NCI-H2227 (cell line): ENCODE data around the gene SRSF3.
"Not testable (repeated sequence)": the region's sequence is repeated elsewhere in the genome, so short reads cannot be mapped to it uniquely, and the experiment has no call there.

Source experiments
- DNase-seq: peaks from one replicate; lab custom pipeline; 2025; ENCODE audit not compliant: unreplicated experiment; lab: John Stamatoyannopoulos, UW

The SRSF3 gene

DNA sequence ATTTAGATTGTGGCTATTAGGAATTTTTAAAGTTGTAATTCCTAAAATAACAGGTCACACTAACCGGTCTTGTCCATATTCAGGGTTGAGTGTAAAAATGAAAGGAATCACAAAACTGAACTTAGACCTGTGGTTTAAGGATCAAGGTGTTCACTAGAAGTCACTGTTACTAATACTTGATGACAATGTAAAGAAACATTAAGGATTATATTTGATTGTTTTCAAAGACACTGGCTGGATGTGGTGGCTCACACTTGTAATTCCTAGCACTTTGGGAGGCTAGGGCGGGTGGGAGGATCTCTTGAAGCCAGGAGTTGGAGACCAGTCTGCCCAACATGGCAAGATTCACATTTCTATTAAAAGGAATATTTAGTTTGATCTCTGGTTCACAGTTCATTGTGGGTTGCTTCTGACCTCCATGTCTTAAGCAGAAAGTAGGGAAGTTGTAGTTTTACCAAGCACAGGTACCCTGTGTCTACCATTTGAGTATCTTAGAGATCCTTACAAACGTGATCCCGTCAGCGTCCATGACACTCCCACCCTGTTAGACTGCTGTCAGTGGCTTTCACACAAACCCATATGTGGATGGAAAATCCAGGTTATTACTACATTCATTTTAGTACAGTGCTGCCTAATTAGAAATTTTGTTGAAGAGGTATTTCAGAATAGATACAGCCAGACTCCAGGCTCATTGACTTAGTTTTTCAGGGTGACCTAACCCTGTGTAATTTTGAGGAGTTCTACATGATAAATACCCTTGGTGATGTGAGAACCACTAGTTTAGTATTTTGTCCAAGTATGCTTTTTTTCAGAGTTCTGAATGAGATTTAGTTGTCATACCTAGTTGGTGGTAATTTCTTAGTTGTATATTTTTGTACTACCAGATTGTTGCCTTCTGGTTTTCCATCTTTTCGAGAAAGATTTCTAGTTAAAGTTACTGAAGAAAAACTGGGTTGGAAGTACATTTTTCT lies 10.2 kb downstream of the SRSF3 start:
- no peak for DNase-seq

DNA sequence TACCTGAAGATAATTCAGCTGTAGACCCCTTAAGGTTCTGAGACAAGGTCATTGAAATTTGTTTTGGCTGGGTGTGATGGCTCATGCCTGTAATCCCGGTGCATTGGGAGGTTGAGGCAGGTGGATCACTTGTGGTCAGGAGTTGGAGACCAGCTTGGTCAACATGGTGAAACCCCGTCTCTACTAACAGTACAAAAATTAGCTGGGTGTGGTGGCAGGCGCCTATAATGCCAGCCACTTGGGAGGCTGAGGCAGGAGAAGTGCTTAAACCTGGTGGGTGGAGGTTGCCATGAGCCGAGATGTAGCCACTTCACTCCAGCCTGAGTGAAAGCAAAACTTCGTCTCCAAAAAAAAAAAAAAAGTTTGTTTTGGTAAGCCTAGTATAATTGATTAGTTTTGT lies 11.0 kb downstream of the SRSF3 start:
- no peak for DNase-seq

DNA sequence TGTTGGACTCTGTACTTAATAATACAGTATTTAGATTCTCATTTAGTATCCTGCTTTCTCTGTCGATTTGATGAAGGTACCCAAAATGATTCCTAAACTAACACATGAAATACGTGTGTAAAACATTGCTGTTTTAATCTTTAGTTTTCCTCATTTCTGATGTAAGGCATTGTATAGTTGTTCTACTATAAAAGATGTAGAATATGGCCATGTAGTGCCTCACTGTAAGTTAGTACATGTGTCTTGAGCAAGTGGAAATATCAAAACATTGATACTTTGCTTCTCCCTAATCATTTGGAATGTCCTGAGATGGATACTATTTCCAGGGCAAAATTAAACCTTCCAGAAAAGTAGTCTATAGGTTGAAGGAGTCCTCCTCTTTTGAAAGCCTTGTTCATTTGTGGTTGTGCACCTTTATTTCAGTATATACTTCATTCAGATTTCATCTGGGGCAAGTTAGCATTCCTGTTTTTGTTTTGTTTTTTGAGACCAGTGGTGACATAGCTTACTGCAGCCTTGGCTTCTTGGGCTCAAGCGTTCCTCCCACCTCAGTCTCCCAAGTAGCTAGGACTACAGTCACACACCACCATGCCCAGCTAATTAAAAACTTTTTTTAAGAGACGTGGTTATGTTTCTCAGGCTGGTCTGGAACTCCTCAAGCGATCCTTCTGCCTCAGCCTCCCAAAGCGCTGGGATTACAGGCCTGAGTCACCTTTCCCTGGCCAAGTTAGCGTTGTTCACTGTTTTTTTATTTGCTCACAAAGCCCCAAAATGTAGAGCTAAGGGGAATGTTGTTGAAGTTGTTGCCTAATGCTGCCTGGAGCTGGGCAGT lies 11.6 kb downstream of the SRSF3 start:
- DNase-seq = no peak

DNA sequence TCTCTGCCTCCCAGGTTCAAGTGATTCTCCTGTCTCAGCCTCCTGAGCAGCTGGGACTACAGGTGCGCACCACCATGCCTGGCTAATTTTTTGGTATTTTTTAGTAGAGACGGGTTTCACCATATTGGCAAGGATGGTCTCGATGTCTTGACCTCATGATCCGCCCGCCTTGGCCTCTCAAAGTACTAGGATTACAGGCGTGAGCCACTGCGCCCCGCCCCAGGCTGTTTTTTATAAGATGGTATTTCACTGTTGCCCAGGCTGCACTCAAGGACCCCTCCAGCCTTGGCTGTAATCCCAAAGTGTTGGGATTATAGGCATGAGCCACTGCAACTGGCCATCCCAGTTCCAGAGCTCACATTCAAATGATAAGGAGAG lies 13.1 kb downstream of the SRSF3 start:
- not testable (repeated sequence) for DNase-seq

DNA sequence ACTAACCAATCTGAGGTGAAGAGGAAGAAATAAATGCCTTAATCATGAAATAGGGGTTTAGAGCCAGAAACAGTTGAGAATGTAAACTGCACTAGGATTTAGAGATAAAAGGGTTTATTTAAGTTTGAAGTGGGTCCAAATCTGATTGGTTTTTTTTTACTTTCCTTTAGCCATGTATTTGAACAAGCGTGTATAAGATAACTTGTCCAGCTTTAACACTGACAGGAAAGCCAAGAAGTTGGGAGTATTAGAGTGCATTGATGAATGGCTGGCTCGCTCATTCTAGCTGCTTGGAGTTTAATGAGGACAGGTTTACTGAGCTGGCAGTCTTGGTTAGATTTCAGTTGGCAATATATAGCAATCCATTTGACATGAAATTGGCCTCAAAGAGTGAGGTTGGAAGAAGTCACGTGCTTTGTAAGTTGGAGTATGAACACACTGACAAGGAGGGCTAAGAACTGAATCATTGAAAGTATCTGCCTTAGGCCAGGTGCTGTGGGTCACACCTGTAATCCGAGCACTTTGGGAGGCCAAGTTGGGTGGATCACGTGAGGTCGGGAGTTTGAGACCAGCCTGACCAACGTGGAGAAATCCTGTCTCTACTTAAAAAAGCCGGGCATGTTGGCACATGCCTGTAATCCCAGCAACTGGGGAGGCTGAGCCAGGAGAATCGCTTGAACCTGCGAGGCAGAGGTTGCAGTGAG lies 13.7 kb downstream of the SRSF3 start:
- no peak for DNase-seq

DNA sequence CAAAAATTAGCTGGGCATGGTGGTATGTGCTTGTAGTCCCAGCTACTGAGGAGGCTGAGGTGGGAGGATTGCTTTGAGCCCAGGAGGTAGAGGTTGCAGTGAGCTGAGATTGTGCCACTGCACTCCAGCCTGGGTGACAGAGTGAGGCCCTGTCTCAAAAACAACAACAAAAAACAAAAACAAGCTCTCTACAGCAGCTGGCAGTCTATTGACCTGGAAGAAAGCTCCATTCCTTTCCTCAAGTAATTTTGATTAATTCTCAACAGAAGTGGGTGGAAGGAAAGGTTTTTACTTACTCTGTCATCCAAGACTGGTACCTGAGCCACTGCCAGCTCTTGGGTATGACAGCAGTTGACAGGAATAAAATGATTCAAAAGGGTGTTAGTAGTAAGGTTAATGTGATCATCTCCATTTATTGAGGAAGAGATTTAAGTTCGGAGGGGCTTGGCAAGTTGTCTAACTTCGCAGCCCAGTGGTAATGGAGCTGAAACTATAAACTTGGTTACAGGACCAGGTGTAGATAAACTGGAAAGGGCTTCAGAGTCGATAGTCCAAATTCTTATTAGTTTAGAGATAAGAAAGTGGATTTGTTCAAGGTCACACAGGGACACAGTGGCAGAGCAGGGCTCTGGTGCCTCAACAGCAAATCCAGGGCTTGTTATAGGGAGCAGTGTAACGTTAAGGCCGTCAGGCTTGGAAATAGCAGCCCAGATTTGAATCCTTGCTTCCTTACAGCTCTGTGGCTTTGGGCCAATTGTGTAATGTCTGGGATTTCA lies 14.8 kb downstream of the SRSF3 start:
- DNase-seq = no peak

DNA sequence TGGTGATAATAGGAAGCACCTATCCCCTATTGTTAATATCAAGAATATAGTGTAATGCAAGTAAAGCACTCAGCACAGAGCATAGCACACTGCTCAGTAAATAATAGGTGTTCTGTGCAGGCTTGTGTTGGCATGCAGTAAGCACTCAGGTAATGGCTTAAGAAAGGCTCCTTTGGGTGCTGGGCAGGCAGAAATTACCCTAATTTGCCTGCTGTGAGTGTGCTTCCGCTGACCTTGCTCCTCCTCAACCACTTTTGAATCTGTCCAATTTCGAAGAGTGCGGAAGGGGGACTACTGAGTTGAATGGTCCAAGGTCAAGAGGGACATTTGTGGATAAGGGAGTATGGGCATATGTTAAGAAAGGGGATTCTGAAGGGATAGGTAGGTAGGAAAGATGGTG lies 15.4 kb downstream of the SRSF3 start:
- peak; percentile 23 for DNase-seq

DNA sequence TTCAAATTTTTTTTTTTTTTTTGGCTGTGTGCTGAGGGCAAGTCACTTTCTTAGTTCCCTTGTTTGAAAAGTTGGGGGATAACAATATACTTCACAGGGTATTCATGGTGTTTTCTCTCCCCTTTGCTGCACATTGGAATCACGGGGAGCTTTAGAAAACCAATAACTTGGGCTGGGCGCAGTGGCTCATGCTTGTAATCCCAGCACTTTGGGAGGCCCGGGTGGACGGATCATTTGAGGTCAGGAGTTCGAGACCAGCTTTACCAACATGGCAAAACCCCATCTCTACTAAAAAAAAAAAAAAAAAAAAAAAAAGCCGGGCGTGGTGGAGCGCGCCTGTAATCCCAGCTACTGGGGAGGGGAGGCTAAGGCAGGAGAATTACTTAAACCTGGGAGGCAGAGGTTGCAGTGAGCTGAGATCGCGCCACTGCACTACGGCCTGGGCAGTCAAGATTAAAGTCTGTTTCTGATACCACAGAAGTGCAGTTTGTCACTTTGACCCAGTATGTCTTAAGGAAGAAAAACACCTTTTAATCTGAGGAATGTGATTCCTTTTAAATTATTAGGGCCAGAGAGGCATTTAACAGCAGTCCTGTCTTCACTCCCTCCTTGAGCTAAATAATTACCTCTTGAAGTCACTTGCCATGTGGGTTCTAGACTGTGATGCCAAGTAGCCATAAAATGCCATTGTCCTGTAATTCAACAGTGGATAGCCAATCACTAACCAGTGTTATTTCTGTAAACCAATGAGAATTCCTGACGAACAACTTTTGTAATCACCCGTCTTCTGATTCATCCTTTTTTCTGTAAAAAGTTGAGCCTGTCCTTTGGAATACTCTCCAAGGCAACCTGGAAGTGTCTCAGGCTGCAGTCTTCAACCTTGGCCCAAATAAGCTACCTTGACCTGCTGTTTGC lies 16.1 kb downstream of the SRSF3 start:
- no peak for DNase-seq

DNA sequence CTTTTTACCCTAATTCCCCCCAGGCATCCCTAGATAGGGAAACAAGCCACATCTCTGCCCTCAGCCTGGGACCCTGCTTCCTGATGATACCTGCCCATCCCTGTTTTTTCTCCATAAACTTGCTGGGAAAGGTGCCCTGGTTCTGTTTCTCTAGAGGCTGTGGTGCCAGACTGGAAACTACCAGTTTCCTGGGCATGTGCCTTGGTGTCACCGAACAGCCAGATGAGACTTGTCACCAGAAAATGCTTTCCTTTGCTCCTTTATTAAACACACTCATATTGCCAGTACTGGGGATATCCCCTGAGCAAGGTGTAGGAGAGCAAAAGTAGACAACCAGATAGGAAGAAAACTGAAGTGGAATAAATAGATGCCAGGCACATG lies 16.8 kb downstream of the SRSF3 start:
- DNase-seq = no peak

DNA sequence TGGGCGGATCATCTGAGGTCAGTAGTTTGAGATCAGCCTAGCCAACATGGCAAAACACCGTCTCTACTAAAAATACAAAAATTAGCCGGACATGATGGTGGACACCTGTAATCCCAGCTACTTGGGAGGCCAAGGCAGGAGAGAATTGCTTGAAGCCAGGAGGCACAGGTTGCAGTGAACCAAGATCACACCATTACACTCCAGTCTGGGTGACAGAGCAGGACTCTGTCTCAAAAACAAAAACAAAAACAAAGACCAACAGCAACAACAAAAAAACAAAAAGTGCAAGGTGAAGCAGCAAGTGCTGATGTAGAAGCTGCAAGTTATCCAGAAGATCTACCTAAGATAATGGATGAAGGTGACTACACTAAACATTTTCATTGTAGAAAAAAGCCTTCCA lies 17.5 kb downstream of the SRSF3 start:
- not testable (repeated sequence) for DNase-seq

DNA sequence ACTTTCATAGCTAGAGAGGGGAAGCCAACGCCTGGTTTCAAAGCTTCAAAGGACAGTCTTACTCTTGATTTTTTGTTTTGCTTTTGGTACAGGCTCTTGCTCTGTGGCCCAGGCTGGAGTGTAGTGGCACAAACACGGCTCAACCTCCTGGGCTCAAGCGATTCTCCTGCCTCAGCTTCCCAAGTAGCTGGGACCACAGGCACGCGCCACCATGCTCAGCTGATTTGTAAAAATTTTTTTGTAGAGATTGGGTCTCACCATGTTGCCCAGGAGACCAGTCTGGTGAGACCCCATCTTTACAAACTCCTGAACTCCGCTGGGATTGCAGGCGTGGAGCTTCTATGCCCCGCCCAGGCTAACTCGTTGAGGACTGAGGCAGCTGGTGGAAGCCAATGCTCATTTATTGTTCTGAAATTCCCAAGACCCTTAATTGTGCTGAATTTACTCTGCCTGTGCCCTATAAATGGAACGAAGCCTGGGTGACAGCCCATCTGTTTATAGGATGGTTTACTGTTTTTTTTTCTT lies 18.0 kb downstream of the SRSF3 start:
- DNase-seq = no peak

DNA sequence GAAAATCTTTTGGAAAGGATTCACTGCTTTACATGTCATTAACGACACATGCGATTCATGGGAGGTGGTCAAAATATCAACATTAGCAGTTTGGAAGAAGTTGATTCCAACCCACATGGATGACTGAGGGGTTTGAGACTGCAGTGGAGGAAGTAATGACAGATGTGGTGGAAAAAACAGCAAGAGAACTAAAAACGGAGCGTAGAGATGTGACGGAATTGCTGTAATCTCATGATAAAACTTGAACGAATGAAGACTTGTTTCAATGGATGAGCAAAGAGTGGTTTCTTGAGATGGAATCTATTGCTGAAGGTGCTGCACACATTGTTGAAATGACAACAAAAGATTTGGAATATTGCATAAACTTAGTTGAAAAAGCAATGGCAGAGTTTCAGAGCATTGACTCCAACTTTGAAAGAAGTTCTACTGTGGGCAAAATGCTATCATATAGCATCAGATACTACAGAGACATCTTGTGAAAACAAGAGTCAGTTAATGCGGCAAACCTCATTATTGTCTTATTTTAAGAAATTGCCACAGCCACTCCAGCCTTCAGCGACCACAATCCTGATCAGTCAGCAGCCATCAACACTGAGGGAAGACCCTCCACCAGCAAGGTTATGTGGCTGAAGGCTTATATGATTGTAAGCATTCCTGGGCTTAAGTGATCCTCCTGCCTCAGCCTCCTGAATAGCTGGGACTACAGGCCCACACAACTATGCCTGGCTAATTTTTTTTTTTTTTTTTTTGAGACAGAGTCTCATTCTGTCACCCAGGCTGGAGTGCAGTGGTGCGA lies 19.2 kb downstream of the SRSF3 start:
- no peak for DNase-seq

DNA sequence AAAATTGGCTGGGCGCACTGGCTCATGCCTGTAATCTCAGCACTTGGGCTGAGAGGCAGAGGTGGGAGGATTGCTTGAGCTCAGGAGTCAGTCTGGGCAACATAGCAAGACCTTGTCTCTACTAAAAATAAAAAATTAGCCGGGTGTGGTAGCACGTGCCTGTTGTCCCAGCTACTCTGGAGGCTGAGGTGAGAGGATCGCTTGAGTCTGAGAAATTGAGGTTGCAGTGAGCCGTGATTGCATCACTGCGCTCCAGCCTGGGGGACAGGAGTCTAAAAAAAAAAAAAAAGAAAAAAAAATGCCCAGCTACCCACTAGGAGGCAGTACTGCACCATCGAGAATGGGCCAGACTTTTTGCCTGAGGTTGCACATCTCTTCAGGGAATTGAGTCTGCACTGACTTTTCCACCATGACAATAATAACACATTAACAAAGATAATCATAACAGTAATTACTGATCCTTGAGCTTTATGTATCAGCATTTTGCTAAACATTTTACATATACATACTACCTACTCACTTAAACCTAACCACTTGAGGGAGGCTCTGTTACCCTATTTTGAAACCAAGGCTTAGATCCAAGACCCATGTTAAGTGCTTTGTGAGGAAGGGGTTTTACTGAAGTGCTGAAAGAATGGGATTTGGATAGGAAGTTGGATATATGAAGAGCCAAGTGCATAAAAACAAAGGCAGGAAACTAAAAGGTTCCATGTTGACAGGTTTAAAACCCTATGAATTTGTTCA lies 21.0 kb downstream of the SRSF3 start:
- peak; percentile 66 for DNase-seq

DNA sequence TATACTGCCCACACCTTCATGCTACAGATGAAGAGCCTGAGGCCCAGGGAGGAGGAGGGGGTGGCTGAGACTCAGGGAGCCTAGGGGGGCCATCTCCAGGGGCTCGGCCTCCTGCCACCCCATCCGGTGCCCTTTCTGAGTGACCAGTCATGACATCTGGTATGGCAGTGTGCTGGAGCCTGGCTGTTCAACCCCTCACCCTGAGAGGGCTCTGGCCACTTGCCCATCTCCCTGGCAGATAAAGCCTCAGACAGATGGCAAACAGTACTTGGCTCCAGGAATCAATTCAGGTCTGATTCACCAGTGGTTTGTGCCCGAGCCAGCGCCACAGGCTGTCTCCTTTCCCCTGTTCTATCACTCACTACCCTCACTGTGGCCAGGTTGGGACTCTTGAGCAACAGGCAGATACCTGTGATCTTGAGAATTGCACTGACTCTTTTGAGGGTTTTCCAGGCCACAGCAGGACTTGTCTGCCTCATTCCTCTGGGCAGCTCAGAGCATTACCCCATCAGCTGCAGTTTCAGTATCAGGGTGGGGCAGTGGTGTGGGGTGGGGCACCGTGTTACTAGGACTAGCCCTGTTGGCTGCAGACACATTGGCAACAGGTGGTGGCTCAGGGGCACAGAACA lies 22.8 kb downstream of the SRSF3 start:
- DNase-seq = no peak

DNA sequence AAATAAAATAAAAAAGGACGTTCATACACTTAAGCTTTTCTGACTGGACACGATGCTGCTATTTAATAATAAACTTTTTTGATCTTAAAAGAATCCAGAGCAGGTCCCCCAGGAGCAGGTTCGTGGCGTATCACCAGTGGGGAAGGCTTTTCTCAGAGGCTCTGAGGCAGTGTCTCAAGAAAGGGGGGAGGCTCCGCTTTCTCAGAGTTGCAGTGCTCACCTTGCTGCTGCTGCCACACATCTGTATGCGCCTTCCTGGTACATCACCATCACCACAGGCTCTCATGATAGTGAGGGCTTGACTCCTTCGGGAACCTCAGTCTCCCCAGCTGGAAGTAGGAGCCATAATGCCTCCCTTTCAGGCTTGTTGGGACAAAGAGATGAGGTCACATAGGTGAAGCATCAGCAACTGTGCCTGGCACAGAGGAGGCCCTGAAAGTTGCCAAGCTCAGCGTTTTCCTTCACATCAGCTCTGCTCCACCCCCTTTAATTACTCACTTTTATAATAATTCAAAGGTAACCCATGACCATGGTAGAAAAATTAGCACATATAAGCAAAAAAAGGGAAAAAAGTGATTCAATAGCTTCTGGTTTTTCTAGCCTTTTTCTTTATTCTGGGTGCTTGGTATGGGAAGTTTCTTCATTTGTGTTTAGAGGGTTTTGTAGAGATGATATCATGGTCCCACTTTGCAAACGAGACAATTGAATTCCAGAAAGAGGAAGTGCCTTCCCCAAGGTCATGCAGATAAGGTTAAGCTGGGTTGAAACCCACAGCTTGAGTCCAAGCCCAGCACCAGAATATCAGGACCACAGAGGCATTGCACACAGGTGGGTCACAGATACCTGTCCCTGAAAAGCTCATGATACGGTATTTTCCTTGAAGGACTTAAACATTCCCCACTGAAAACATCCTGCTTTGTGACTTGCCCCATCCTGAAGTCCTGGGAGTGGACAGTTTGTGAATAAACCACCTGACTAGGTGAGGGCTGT lies 24.5 kb downstream of the SRSF3 start:
- no peak for DNase-seq

DNA sequence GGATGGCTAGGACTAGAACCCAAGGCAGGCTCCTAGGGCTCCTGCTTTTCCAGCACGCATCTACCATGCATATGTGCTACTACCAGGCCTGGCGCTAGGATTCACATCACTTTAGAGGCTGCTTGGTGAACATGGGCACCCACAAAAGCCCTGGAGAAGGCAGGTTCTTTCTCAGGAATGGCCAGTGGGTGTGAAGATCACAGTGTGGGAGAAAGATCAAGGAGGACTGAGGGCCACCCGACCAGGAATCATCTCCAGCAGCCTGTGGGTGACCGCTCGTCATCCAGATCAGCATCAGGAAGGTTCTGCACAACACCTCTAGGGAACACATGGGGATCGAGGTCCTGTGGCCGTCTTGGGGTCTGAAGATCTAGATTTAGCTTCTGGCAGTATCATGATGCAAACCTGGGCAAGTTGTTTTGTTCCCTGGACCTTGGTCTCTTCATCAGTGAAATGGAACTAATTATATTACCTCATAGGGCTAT lies 27.3 kb downstream of the SRSF3 start:
- no peak for DNase-seq
